Measurements from ENCODE around the gene CTNNA1.

The CTNNA1 gene

DNA sequence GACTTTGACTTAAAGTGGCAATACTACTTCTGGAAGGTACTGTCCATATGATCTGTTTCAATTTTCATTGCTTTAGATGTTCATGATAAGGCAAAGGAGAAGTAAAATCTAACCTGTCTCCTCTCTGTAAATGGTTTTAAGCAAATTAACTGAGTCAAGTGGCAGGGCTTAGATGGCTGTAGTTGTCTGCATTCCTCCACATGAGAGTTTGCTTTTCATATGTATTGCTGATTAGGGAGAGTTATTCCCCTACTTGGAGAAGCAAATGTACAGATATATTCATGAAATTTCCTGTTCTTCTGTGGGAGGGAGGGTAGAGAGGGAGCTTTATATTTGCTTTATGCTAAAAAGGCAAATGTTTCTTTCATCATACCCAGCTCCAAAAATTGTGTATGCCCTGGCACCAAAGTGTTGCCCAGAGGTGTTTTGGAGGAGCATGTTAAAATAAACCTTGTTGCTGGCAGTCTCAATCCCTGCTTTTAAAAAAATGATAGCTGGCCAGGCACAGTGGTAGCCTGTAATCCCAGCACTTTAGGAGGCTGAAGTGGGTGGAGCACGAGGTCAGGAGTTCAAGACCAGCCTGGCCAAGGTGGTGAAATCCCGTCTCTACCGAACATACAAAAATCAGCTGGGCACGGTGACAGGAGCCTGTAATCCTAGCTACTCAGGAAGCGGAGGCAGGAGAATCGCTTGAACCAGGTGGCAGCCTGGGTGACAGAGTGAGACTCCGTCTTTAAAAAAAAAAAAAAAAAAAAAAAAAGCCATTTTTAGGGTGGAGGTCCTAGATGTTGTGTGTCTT is 125.4 kb downstream of the CTNNA1 start:
- DNase-seq (ENCODE audit: low read depth): no peak
- TF ChIP-seq, protein P1, sequence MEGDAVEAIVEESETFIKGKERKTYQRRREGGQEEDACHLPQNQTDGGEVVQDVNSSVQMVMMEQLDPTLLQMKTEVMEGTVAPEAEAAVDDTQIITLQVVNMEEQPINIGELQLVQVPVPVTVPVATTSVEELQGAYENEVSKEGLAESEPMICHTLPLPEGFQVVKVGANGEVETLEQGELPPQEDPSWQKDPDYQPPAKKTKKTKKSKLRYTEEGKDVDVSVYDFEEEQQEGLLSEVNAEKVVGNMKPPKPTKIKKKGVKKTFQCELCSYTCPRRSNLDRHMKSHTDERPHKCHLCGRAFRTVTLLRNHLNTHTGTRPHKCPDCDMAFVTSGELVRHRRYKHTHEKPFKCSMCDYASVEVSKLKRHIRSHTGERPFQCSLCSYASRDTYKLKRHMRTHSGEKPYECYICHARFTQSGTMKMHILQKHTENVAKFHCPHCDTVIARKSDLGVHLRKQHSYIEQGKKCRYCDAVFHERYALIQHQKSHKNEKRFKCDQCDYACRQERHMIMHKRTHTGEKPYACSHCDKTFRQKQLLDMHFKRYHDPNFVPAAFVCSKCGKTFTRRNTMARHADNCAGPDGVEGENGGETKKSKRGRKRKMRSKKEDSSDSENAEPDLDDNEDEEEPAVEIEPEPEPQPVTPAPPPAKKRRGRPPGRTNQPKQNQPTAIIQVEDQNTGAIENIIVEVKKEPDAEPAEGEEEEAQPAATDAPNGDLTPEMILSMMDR (conservative IDR thresholded peaks at IDR 0.05; ENCODE audit: low read depth, low read length): no peak
- H3K4me3 ChIP-seq (ENCODE audit: low read length): no peak overlapping the region

DNA sequence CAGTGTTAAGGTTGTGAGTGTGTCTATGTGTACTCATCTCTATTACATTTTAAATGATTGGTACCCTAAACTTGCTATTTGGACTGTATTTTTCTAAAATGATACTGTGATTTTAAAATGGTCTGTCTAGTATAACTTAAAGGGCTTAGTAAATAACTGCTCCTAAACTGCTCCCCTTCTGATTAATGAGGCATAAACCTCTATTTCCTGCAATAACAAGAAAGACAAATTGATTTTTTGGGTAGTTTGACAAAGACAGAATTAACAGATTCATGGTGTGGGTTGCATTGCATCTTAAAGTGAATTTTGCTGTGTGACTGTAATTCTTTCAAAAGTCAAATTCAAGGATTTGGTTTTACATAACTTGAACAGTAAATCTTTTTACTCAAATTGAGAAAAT is 130.0 kb downstream of the CTNNA1 start:
- TF ChIP-seq, protein P1 (conservative IDR thresholded peaks at IDR 0.05; ENCODE audit: low read depth, low read length): no peak

DNA sequence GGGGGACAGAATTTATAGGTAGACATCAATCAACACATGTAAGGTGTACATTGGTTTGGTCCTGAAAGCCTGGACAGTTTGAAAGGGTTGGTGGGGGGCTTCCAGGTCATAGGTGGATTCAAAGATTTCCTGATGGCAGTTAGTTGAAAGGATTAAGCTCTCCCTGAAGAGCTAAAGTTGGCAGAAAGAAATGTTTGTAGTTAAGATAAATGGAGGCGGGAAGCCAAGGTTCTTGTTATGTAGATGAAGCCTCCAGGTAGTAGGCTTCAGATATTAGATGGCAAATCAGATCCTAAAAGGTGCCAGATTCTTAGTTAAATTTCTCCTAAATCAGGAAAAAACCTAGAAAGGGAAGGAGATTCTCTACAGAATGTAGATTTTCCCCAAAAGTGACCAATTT is 130.9 kb downstream of the CTNNA1 start:
- no peak overlapping the region for H3K4me3 ChIP-seq (ENCODE audit: low read length)
- no peak for DNase-seq (ENCODE audit: low read depth)
- TF ChIP-seq, protein P1 (conservative IDR thresholded peaks at IDR 0.05; ENCODE audit: low read depth, low read length): no peak

More for the DNA sequence above, 130.0 kb downstream of the CTNNA1 start:
- no peak overlapping the region for H3K4me3 ChIP-seq (ENCODE audit: low read length)
- no peak for DNase-seq (ENCODE audit: low read depth)

DNA sequence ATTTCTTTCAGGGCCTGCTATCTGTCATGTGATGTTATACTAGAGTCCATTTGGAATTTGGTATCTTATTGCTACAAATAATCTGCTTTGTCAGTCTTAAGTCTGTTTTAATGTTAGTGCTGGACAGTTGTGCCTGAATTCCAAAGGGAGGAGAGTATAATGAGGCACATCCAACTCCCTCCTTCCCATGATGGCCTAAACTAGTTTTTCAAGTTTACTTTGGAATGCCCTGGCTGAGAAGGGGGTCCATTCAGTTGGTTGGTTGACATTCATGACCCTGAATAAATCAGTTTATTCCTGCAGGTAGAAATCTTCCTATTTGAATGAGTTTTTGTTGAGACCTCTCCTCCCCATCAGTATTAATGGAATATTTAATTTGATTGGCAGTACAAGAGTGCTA is 131.3 kb downstream of the CTNNA1 start:
- DNase-seq (ENCODE audit: low read depth): no peak
- TF ChIP-seq, protein P1 (conservative IDR thresholded peaks at IDR 0.05; ENCODE audit: low read depth, low read length): no peak
- no peak overlapping the region for H3K4me3 ChIP-seq (ENCODE audit: low read length)

DNA sequence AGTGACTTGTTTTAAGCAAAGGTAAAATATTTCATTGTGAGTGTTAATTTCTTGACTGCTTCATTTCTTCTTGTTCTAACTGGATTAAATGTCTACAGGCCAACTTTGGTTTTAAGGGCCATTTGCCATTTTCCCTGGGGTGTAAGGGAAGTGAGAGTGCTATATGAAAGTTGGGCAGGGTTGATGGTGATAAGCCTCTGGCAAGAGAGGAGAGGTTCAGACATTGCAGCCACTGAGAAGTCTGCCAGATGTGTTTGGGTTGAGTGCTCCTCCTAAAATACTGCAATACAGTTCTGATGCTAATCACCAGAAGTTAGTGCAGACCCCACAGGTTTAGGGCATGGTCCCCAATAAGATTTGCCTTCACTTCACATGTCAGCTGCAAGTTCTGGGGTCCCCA is 136.8 kb downstream of the CTNNA1 start:
- TF ChIP-seq, protein P1 (conservative IDR thresholded peaks at IDR 0.05; ENCODE audit: low read depth, low read length): no peak
- no peak overlapping the region for H3K4me3 ChIP-seq (ENCODE audit: low read length)
- DNase-seq (ENCODE audit: low read depth): no peak

DNA sequence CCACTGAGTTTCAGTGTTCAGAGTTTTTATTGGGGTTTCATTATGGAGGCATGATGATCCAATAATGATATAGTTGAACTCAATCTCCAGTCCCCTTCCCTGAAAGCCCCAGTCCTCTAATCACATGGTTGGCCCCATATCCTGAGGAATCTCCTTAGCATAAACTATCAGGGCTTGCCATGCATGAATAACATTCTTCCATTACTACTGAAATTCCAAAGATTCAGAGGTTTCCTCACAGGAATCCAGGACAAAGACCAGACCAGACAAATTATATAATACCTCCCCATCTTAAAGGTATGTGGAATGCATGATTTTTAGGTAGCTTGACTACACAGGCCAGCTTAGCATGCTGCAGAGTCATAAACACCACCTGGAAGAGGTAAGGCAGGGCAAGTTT is 137.4 kb downstream of the CTNNA1 start:
- DNase-seq (ENCODE audit: low read depth): no peak
- TF ChIP-seq, protein P1 (conservative IDR thresholded peaks at IDR 0.05; ENCODE audit: low read depth, low read length): no peak
- H3K4me3 ChIP-seq (ENCODE audit: low read length): no peak overlapping the region

DNA sequence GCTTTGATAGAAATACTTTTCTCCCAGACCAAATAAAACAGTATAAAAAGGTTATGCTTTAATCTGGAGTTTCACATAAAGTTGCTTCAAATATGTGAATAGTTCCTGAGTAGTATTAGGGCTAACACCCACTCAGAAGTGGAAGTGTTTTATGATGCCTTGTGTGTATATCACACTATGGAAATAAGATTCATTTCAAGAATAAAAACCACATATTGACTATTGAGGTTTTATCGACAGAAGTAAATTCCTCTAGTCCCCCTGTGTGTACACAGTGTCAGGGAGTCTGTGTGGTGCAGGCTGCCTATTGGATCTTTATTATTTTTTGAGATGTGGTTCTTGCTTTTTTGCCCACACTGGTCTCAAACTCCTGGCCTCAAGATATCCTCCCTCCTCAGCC is 142.7 kb downstream of the CTNNA1 start:
- TF ChIP-seq, protein P1 (conservative IDR thresholded peaks at IDR 0.05; ENCODE audit: low read depth, low read length): no peak
- no peak overlapping the region for H3K4me3 ChIP-seq (ENCODE audit: low read length)
- DNase-seq (ENCODE audit: low read depth): no peak

Data from retinal pigment epithelial cell (primary cell).